ENCODE measurements around the gene BCL7A.
A peak's percentile ranks its signal among the peaks of the same experiment; 100 is the strongest.

DNA sequence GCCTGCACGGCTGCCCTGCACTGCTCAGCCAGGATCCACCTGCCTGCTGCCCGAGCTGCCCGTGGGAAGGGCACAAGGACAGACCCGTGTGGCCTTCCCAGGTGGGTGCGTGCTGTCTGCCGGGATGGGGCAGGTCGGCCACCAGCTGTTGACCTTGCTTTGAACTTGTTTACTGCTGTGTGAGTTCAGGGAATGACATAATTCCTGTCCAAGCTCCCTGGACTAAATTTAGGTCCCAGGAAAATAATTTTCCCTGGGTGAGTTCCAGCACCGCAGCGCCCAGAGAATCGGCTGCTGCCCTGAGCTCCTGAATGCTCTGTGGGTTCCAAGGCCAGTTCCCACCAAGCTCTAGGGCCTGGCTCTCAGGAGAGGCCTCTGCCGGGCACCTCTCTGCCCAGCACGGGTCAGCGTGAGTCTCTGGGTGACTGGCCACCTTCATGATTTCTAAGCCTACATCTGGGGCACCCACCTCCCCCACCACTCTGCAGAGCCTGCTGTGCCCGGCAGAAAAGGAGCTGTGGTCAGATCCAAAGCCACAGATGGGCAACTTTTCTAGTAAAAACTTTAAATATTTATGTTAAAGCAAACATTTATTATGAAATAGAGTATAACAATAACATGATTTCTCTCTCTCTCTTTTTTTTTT is 29.7 kb downstream of the BCL7A start:
- TF ChIP-seq, protein P1, sequence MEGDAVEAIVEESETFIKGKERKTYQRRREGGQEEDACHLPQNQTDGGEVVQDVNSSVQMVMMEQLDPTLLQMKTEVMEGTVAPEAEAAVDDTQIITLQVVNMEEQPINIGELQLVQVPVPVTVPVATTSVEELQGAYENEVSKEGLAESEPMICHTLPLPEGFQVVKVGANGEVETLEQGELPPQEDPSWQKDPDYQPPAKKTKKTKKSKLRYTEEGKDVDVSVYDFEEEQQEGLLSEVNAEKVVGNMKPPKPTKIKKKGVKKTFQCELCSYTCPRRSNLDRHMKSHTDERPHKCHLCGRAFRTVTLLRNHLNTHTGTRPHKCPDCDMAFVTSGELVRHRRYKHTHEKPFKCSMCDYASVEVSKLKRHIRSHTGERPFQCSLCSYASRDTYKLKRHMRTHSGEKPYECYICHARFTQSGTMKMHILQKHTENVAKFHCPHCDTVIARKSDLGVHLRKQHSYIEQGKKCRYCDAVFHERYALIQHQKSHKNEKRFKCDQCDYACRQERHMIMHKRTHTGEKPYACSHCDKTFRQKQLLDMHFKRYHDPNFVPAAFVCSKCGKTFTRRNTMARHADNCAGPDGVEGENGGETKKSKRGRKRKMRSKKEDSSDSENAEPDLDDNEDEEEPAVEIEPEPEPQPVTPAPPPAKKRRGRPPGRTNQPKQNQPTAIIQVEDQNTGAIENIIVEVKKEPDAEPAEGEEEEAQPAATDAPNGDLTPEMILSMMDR (IDR thresholded peaks at IDR 0.05), result peak in 1 of 4 experiments; percentile 14
- TF ChIP-seq POLR2A (IDR thresholded peaks at IDR 0.05), result no peak
